Activated CD4-positive, alpha-beta T cell treated with anti-CD3 and anti-CD28 coated beads, Interleukin-2, amount 10 ng/mL, durations not matched to agents 7 days and 5 days (primary cell): ENCODE data around the gene ORMDL3. TPM values are rescaled to one million over a fixed set of nuclear protein-coding genes. Genes with fewer than 3 reads are reported as not detected.
"Not testable (repeated sequence)": the region's sequence is repeated elsewhere in the genome, so short reads cannot be mapped to it uniquely, and the experiment has no call there.

Source experiments
- CTCF ChIA-PET: fragments of 350-600 bp; sonication (Branson Sonifier 250); formaldehyde crosslinking; loops from one replicate; lab custom pipeline; 2021; ENCODE audit warnings: antibody characterized with exemption; lab: Charles Lee
- POLR2A ChIA-PET: fragments of 350-600 bp; sonication (Branson Sonifier 250); formaldehyde crosslinking; loops from one replicate; lab custom pipeline; 2021; ENCODE audit warnings: antibody characterized with exemption; lab: Charles Lee
- DNase-seq: peaks from one replicate; pipeline ENCODE4 v3.0.0-alpha.2; 2020
- H3K27ac Mint-ChIP-seq: one replicate; pipeline ENCODE4 v1.8.0; 2021; ENCODE audit warnings: mild to moderate bottlenecking, moderate library complexity, mixed read lengths
- H3K27me3 Mint-ChIP-seq: one replicate; pipeline ENCODE4 v1.8.0; 2021; ENCODE audit warnings: mixed read lengths
- H3K36me3 Mint-ChIP-seq: one replicate; pipeline ENCODE4 v1.8.0; 2021; ENCODE audit warnings: low read depth, mixed read lengths
- H3K4me1 Mint-ChIP-seq: one replicate; pipeline ENCODE4 v1.8.0; 2021; ENCODE audit warnings: mixed read lengths
- H3K4me3 Mint-ChIP-seq: one replicate; pipeline ENCODE4 v1.8.0; 2021; ENCODE audit warnings: mild to moderate bottlenecking, moderate library complexity, mixed read lengths
- H3K9me3 Mint-ChIP-seq: one replicate; pipeline ENCODE4 v1.8.0; 2021; ENCODE audit warnings: mixed read lengths
- total RNA-seq, 2 experiments: library from RNA; stranded (reverse); gene quantifications; one replicate each; pipeline ENCODE4 v1.2.3, GENCODE V29; 2021

Gene ORMDL3
- total RNA-seq, 2 experiments from 2014 or later: 152 TPM

GRCh38 chr17:39887078-39887477 lies 40.3 kb downstream of the ORMDL3 start:
- ChIA-PET CTCF (no interaction called here), POLR2A (no interaction called here)
- Mint-ChIP-seq H3K36me3 (no peaks in the 10 kb centered on the region), H3K4me3 (no peak overlapping the region), H3K9me3 (no peaks in the 10 kb centered on the region), H3K4me1 (peaks cover 3% of the 10 kb centered on the region), H3K27ac (no peak overlapping the region), H3K27me3 (peaks cover 30% of the 10 kb centered on the region)
- DNase-seq: no peak

DNA sequence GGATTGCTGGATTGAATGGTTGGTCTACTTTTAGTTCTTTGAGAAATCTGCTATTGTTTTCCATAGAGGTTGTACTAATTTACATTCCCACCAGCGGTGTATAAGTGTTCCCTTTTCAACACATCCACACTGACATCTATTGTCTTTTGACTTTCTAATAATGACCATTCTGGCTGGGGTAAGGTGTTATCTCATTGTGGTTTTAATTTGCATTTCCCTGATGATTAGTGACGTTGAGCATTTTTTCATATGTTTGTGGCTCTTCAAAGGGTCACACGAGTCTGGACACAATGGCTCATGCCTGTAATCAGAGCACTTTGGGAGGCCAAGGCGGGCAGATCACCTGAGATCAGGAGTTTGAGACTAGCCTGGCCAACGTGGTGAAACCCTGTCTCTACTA lies 41.3 kb downstream of the ORMDL3 start:
- H3K4me3 Mint-ChIP-seq, POLR2A ChIA-PET, H3K9me3 Mint-ChIP-seq: not testable (repeated sequence)

GRCh38 chr17:39872751-39873150 lies 54.6 kb downstream of the ORMDL3 start:
- ChIA-PET CTCF (interaction anchor here (0.6 to 1.3 kb wide), 3 partner anchors 107 to 1772 kb away, joined by 3 to 4 read pairs (median 4); partner anchors contain the start of genes MIEN1 and PSMD3), POLR2A (no interaction called here)
- H3K4me1 Mint-ChIP-seq: peaks cover 10% of the 10 kb centered on the region
- no peak overlapping the region for H3K27ac Mint-ChIP-seq
- H3K9me3 Mint-ChIP-seq: peaks cover 2% of the 10 kb centered on the region
- H3K27me3 Mint-ChIP-seq: peaks cover 8% of the 10 kb centered on the region
- H3K4me3 Mint-ChIP-seq: no peak overlapping the region
- no peak for DNase-seq
- H3K36me3 Mint-ChIP-seq: no peaks in the 10 kb centered on the region

More for the DNA sequence above, 41.3 kb downstream of the ORMDL3 start:
- not testable (repeated sequence) for DNase-seq, H3K4me1 Mint-ChIP-seq, H3K27ac Mint-ChIP-seq, H3K36me3 Mint-ChIP-seq
- CTCF ChIA-PET: interaction anchor here (1.1 to 1.3 kb wide), 2 partner anchors 10 kb away, joined by 3 read pairs; no protein-coding TSS in a partner anchor
- peaks cover 29% of the 10 kb centered on the region for H3K27me3 Mint-ChIP-seq

- no peak overlapping the region for H3K4me3 Mint-ChIP-seq
- peaks cover 4% of the 10 kb centered on the region for H3K36me3 Mint-ChIP-seq
- no peak overlapping the region for H3K27ac Mint-ChIP-seq
- H3K27me3 Mint-ChIP-seq: peaks cover 6% of the 10 kb centered on the region
- ChIA-PET POLR2A (no interaction called here), CTCF (interaction anchor here (0.9 kb wide), 1 partner anchor 142 kb away, joined by 4 read pairs; the partner anchor contains the start of gene MIEN1)
- peaks cover 20% of the 10 kb centered on the region for H3K4me1 Mint-ChIP-seq
- peaks cover 8% of the 10 kb centered on the region for H3K9me3 Mint-ChIP-seq
- no peak for DNase-seq
These were observed 55.6 kb downstream of the ORMDL3 start for GRCh38 chr17:39871801-39872200.

Other genes starting within 250 kb of the ORMDL3 start
- 10 to 100 TPM; 27.0 to 30.6 TPM for gene PGAP3, start 239.5 kb downstream of the ORMDL3 start, total RNA-seq
- 1 to 10 TPM; 4.5 to 4.6 TPM for gene ERBB2, start 227.5 kb downstream of the ORMDL3 start, total RNA-seq
- 10 to 100 TPM; 49.7 to 50.2 TPM for gene MIEN1, start 197.1 kb downstream of the ORMDL3 start, total RNA-seq
- under 1 TPM; 0.69 to 0.81 TPM for gene GRB7, start 189.7 kb downstream of the ORMDL3 start, total RNA-seq
- gene IKZF3, start 63.3 kb downstream of the ORMDL3 start, total RNA-seq: 10 to 100 TPM; 33.1 to 39.8 TPM
- gene ZPBP2, start 59.4 kb downstream of the ORMDL3 start, total RNA-seq: not detected
- 10 to 100 TPM; 55.4 to 63.1 TPM for gene GSDMB, start 9.0 kb downstream of the ORMDL3 start, total RNA-seq
- gene LRRC3C, start 131 bp upstream of the ORMDL3 start, total RNA-seq: not detected
- 1 to 10 TPM in 1 of 2 experiments, under 1 TPM in 1; 0.89 to 1.5 TPM for gene GSDMA, start 35.4 kb upstream of the ORMDL3 start, total RNA-seq
- gene PSMD3, start 53.2 kb upstream of the ORMDL3 start, total RNA-seq: 10 to 100 TPM; 88.4 to 94.9 TPM
- gene CSF3, start 87.8 kb upstream of the ORMDL3 start, total RNA-seq: not detected
- gene MED24, start 126.8 kb upstream of the ORMDL3 start, total RNA-seq: 100 to 1,000 TPM in 1 of 2 experiments, 10 to 100 TPM in 1; 92.1 to 102 TPM
- 1 to 10 TPM; 8.6 to 9.1 TPM for gene THRA, start 135.4 kb upstream of the ORMDL3 start, total RNA-seq
- 1 to 10 TPM; 5.5 to 5.8 TPM for gene NR1D1, start 173.0 kb upstream of the ORMDL3 start, total RNA-seq
- 10 to 100 TPM; 95.4 to 97.1 TPM for gene MSL1, start 194.4 kb upstream of the ORMDL3 start, total RNA-seq
- 10 to 100 TPM; 84.8 to 89.2 TPM for gene CASC3, start 212.9 kb upstream of the ORMDL3 start, total RNA-seq
- 1 to 10 TPM; 4.0 to 5.1 TPM for gene RAPGEFL1, start 249.9 kb upstream of the ORMDL3 start, total RNA-seq